Activated CD8-positive, alpha-beta memory T cell treated with anti-CD3 and anti-CD28 coated beads, Interleukin-2, amount 10 ng/mL, durations not matched to agents 7 days and 5 days (primary cell): ENCODE data around the gene FCSK. TPM values are rescaled to one million over a fixed set of nuclear protein-coding genes. Genes with fewer than 3 reads are reported as not detected.
"Not testable (repeated sequence)": the region's sequence is repeated elsewhere in the genome, so short reads cannot be mapped to it uniquely, and the experiment has no call there.

Source experiments
- ATAC-seq: fragments of 150-1000 bp; cut with Tn5 transposase; one replicate; pipeline ENCODE4 v1.10.0; 2021; ENCODE audit warnings: moderate library complexity
- CTCF ChIA-PET: fragments of 350-600 bp; sonication (Branson Sonifier 250); formaldehyde crosslinking; loops from one replicate; lab custom pipeline; 2021; ENCODE audit warnings: antibody characterized with exemption; lab: Charles Lee
- DNase-seq: peaks from one replicate; pipeline ENCODE4 v3.0.0-alpha.2; 2020
- H3K27ac Mint-ChIP-seq: one replicate; pipeline ENCODE4 v1.8.0; 2021; ENCODE audit warnings: mild to moderate bottlenecking, mixed read lengths
- H3K27me3 Mint-ChIP-seq: one replicate; pipeline ENCODE4 v1.8.0; 2021; ENCODE audit warnings: mixed read lengths
- H3K36me3 Mint-ChIP-seq: one replicate; pipeline ENCODE4 v1.8.0; 2021; ENCODE audit warnings: mild to moderate bottlenecking, mixed read lengths
- H3K4me1 Mint-ChIP-seq: one replicate; pipeline ENCODE4 v1.8.0; 2021; ENCODE audit warnings: mixed read lengths
- H3K4me3 Mint-ChIP-seq: one replicate; pipeline ENCODE4 v1.8.0; 2021; ENCODE audit warnings: mild to moderate bottlenecking, moderate library complexity, mixed read lengths
- H3K9me3 Mint-ChIP-seq: one replicate; pipeline ENCODE4 v1.8.0; 2022; ENCODE audit warnings: low read depth, mixed read lengths
- total RNA-seq, 2 experiments: library from RNA; stranded (reverse); gene quantifications; one replicate each; pipeline ENCODE4 v1.2.3, GENCODE V29; 2021

The FCSK gene
- total RNA-seq: 10 to 100 TPM; 17.8 to 20.9 TPM

- Mint-ChIP-seq H3K9me3 (no peaks in the 10 kb centered on the region), H3K4me3 (peak within 1 kb of the TSS; percentile 87), H3K27me3 (peaks cover 6% of the 10 kb centered on the region), H3K36me3 (no peaks in the 10 kb centered on the region), H3K4me1 (peaks cover 21% of the 10 kb centered on the region), H3K27ac (peak within 1 kb of the TSS; percentile 87)
- DNase-seq: peak; percentile 72
- CTCF ChIA-PET: interaction anchor here (0.7 to 2.1 kb wide), 9 partner anchors 11 to 155 kb away, joined by 3 to 11 read pairs (median 3); partner anchors contain the start of genes DDX19B and ST3GAL2
- peak; percentile 95 for ATAC-seq
Measured at GRCh38 chr16:70454222-70455034, at the start of gene FCSK. Gene FCSK (plus strand): TSS chr16:70454595. CDS start chr16:70463191, 8,596 bp downstream.

DNA sequence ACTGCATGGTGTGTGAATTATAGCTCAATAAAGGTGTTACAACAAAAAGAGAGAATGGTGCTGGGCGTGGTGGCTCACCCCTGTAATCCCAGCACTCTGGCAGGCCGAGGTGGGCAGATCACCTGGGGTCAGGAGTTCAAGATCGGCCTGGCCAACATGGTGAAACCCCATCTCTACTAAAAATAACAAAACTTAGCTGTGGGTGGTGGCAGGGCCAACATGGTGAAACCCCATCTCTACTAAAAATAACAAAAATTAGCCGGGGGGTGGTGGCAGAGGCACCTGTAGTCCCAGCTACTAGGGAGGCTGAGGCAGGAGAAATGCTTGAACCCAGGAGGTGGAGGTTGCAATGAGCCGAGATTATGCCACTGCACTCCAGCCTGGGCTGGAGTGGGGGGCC, 48.3 kb upstream of the FCSK start:
- not testable (repeated sequence) for ATAC-seq, H3K9me3 Mint-ChIP-seq, H3K36me3 Mint-ChIP-seq, DNase-seq, H3K27me3 Mint-ChIP-seq, H3K27ac Mint-ChIP-seq, H3K4me3 Mint-ChIP-seq
- CTCF ChIA-PET: interaction anchor here (0.7 to 1.8 kb wide), 2 partner anchors 10 to 18 kb away, joined by 4 read pairs; no protein-coding TSS in a partner anchor
- peaks cover 38% of the 10 kb centered on the region for H3K4me1 Mint-ChIP-seq

DNA sequence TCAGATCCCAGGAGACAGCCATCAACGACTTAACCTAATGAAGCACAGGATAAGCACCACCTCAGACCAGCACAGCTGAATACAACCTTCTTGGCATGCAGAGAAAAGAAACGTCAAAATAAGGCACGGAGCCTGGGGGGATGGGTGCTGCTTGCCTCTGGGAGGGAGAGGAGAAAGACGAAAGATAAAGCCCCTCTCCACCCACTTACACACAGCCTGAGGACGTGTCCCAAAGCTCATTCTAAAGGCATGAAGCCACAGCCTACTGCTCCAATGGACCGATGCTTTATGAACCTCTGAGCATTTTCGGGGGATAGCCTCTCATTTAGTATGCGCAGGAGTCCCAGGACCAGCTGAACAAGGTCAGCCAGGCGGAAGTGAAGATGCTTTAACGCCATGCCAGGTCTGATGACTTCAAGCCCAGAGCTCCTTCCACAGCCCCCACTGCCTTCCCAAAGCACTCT, 46.6 kb upstream of the FCSK start:
- no peak overlapping the region for H3K27ac Mint-ChIP-seq
- CTCF ChIA-PET: interaction anchor here (0.5 to 1.2 kb wide), 3 partner anchors 11 to 18 kb away, joined by 3 to 4 read pairs (median 3); no protein-coding TSS in a partner anchor
- H3K4me1 Mint-ChIP-seq: peaks cover 35% of the 10 kb centered on the region
- no peak overlapping the region for H3K4me3 Mint-ChIP-seq
- ATAC-seq: no peak
- no peaks in the 10 kb centered on the region for H3K27me3 Mint-ChIP-seq
- no peaks in the 10 kb centered on the region for H3K9me3 Mint-ChIP-seq
- no peak for DNase-seq
- H3K36me3 Mint-ChIP-seq: peaks cover 14% of the 10 kb centered on the region

- Mint-ChIP-seq H3K4me3 (no peak overlapping the region), H3K36me3 (peaks cover 7% of the 10 kb centered on the region), H3K27ac (no peak overlapping the region), H3K9me3 (no peaks in the 10 kb centered on the region), H3K27me3 (no peaks in the 10 kb centered on the region), H3K4me1 (peaks cover 11% of the 10 kb centered on the region)
- CTCF ChIA-PET: interaction anchor here (1.4 kb wide), 1 partner anchor 30 kb away, joined by 5 read pairs; no protein-coding TSS in a partner anchor
- no peak for ATAC-seq
- DNase-seq: no peak
Measured at GRCh38 chr16:70410734-70411133, 43.7 kb upstream of the FCSK start.

DNA sequence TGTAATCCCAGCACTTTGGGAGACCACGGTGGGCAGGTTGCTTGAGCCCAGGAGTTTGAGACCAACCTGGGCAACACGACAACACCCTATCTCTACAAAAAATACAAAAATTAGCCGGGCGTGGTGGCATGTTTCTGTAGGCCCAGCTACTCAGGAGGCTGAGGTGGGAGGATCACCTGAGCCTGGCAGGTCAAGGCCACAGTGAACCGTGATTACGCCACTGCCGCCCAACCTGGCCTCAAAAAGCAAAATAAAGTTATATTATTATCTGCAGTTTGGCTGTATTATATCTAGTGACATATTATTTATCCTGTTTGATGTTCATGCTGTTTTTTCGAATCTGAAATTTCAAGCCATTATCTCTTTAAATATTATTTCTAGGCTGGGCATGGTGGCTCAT, 42.0 kb upstream of the FCSK start:
- no peak for ATAC-seq
- no peak overlapping the region for H3K27ac Mint-ChIP-seq
- H3K27me3 Mint-ChIP-seq: no peaks in the 10 kb centered on the region
- peaks cover 10% of the 10 kb centered on the region for H3K4me1 Mint-ChIP-seq
- peaks cover 7% of the 10 kb centered on the region for H3K36me3 Mint-ChIP-seq
- no peak for DNase-seq
- CTCF ChIA-PET: interaction anchor here (1.1 to 1.3 kb wide), 2 partner anchors 26 to 96 kb away, joined by 3 read pairs; no protein-coding TSS in a partner anchor
- no peak overlapping the region for H3K4me3 Mint-ChIP-seq
- H3K9me3 Mint-ChIP-seq: no peaks in the 10 kb centered on the region

GRCh38 chr16:70413572-70413971, 40.8 kb upstream of the FCSK start:
- peaks cover 17% of the 10 kb centered on the region for H3K4me1 Mint-ChIP-seq
- not testable (repeated sequence) for H3K27ac Mint-ChIP-seq, DNase-seq, H3K36me3 Mint-ChIP-seq, H3K4me3 Mint-ChIP-seq, H3K27me3 Mint-ChIP-seq, ATAC-seq, H3K9me3 Mint-ChIP-seq
- CTCF ChIA-PET: interaction anchor here (0.7 to 1.3 kb wide), 3 partner anchors 12 to 95 kb away, joined by 3 to 4 read pairs (median 4); no protein-coding TSS in a partner anchor

DNA sequence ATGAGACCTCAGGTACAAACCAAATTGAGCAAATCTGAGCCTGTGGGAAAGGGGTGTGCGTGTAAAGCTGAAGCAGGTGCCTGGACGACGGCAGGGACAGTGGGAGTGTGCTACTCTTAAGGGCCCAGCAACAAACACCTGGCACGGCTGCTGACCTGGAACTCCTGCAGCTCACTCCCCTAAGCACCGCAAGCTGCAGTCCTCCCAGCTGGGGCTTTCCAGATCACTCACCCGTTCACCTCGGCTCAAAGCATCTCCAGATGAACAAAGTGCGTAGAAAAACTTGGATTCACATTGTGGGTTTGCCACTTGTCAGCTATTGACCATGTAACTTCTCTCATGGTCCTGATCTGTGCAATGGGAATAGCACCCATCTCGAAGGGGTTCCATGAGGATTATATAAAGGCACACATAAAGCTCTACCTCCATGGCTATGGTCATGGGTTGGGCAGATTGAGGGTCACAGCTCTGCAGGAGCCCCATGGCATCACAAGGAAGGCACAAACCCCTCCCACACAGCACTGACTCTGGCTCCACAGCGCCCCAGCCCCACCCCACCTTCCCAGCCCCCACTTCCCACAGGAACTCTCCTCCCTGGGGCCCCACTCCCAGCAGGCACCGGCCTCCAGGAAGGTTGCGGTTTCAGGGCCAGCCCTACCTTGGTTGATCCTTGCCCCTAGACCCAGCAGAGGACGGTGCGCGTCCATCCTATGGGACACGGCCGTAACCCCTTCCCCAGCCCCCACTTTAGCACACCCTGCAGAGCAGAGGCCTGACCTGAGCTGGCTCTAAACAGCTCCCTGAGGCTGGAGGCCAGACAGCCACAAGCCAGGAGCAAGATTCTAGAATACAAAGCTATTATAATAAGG, 37.4 kb upstream of the FCSK start:
- Mint-ChIP-seq H3K4me1 (peaks cover 28% of the 10 kb centered on the region), H3K27me3 (no peaks in the 10 kb centered on the region), H3K36me3 (peaks cover 3% of the 10 kb centered on the region), H3K27ac (no peak overlapping the region), H3K9me3 (no peaks in the 10 kb centered on the region), H3K4me3 (no peak overlapping the region)
- CTCF ChIA-PET: interaction anchor here (1.2 kb wide), 1 partner anchor 38 kb away, joined by 3 read pairs; the partner anchor contains the start of gene FCSK
- no peak for ATAC-seq
- DNase-seq: no peak

DNA sequence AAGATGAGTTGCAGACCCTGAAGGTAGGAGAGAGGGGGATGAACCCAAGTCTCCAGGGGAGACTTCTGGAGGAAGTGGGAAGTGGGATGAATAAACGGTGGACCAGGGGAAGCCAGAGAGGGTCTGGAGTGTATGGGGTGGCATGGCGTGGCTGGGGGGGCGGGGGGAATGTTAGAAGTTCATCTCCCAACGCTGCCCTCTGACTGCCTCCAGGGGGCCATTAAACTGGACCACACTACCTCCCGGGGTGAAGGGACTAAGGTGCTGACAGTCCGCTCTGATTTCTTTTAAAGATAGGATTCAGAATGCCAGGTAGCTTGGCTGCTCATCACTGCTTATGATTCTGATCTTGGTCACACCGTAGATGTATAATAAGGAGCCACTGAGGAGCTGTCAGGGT, 36.7 kb upstream of the FCSK start:
- H3K27ac Mint-ChIP-seq: no peak overlapping the region

GRCh38 chr16:70418274-70418992, 36.0 kb upstream of the FCSK start:
- Mint-ChIP-seq H3K36me3 (no peaks in the 10 kb centered on the region), H3K27me3 (no peaks in the 10 kb centered on the region), H3K4me1 (peaks cover 31% of the 10 kb centered on the region), H3K4me3 (no peak overlapping the region), H3K9me3 (no peaks in the 10 kb centered on the region), H3K27ac (peak overlapping the region; percentile 72)
- peak; percentile 32 for ATAC-seq
- CTCF ChIA-PET: interaction anchor here (1.2 kb wide), 2 partner anchors 36 to 68 kb away, joined by 3 read pairs; partner anchors contain the start of gene FCSK
- peak; percentile 46 for DNase-seq

More for the DNA sequence above, 36.7 kb upstream of the FCSK start:
- CTCF ChIA-PET: interaction anchor here (1.2 kb wide), 2 partner anchors 37 to 69 kb away, joined by 3 read pairs; partner anchors contain the start of gene FCSK
- no peaks in the 10 kb centered on the region for H3K36me3 Mint-ChIP-seq
- no peaks in the 10 kb centered on the region for H3K27me3 Mint-ChIP-seq
- H3K4me1 Mint-ChIP-seq: peaks cover 29% of the 10 kb centered on the region
- H3K4me3 Mint-ChIP-seq: no peak overlapping the region
- no peaks in the 10 kb centered on the region for H3K9me3 Mint-ChIP-seq
- ATAC-seq (no peak), DNase-seq (no peak)

DNA sequence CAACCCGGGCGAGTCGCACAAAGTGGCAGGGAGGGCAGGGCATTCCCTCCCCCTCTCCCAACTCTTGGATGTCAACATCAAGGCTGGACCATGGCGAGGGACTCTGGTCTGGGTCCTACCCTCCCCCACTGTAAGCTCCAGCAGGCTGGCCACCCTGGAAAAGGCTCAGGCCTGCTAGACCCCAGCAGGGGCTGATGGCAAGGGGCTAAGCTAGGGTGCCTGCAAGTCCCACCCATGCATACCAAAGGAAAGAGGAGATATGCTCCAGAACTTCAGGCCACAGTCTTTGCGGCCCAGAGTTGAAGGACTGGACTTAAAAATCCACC, 35.4 kb upstream of the FCSK start:
- H3K27me3 Mint-ChIP-seq: no peaks in the 10 kb centered on the region
- ATAC-seq: peak; percentile 20
- CTCF ChIA-PET: interaction anchor here (1.2 kb wide), 1 partner anchor 68 kb away, joined by 3 read pairs; no protein-coding TSS in a partner anchor
- DNase-seq: no peak
- H3K4me3 Mint-ChIP-seq: no peak overlapping the region
- H3K9me3 Mint-ChIP-seq: no peaks in the 10 kb centered on the region
- no peaks in the 10 kb centered on the region for H3K36me3 Mint-ChIP-seq
- H3K4me1 Mint-ChIP-seq: peaks cover 31% of the 10 kb centered on the region
- H3K27ac Mint-ChIP-seq: peak overlapping the region; percentile 72

DNA sequence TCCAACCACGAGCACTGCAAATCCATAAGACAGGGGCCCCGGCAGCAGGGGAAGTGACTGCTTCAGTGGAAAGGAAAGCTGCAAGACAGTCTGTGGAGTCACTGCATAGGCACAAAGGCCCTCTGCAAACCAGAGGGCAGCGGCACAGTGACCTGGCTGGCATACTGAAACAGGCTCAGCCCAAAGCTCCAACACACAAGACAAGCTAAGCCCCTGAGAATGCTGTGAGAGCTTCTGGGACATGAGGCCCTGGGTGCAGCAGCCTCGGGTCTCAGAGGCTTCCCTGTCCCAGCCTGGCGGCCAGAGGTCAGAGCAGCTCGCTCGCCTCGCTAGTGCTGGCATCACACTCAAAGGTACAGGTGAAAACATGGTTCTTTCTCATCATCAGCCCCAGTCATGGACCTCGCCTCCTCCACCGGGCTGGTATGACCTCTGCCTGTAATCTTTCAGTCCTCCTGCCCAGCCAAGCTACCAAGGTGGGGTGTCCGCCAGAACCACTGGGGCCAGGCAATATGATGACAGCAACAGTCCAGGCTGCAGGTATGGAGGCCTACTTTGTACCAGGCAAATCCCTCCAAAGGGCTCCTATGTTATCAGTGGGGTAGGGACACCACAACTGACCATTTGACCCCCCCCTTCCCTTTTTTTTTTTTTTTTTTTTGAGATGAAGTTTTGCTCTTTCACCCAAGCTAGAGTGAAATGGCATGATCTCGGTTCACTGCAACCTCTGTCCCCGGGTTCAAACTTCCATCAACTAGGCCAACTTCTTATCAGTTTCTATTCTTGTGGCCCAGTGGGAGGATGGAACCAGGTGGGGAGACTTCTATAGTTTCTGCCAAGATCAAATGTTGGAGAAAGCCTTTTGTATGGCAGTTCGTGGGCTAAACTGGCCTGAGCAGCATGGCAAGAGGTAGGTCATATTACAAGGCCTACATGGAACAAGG, 34.7 kb upstream of the FCSK start:
- H3K27me3 Mint-ChIP-seq: no peaks in the 10 kb centered on the region
- H3K36me3 Mint-ChIP-seq: peaks cover 1% of the 10 kb centered on the region
- ATAC-seq (no peak), DNase-seq (no peak)
- CTCF ChIA-PET: interaction anchor here (1.3 kb wide), 1 partner anchor 11 kb away, joined by 3 read pairs; no protein-coding TSS in a partner anchor
- H3K4me1 Mint-ChIP-seq: peaks cover 31% of the 10 kb centered on the region
- no peaks in the 10 kb centered on the region for H3K9me3 Mint-ChIP-seq
- H3K4me3 Mint-ChIP-seq: no peak overlapping the region
- peak overlapping the region; percentile 72 for H3K27ac Mint-ChIP-seq
